T-helper 22 cell (primary cell): ENCODE measurements around the gene TAS2R19.
"Not testable (repeated sequence)": the region's sequence is repeated elsewhere in the genome, so short reads cannot be mapped to it uniquely, and the experiment has no call there.

Experiments used
- DNase-seq: peaks from one replicate; pipeline ENCODE4 v3.0.0-alpha.2; 2020; ENCODE audit warnings: low read depth

The TAS2R19 gene

GRCh38 chr12:11022520-11022919, at the start of gene TAS2R19:
TAS2R19 (minus strand) TSS chr12:11022620; CDS start chr12:11022571, 49 bp downstream.
- DNase-seq = no peak

- no peak for DNase-seq
Measured at GRCh38 chr12:11071414-11071813, 49.0 kb upstream of the TAS2R19 start.

GRCh38 chr12:11070999-11071398, 48.6 kb upstream of the TAS2R19 start:
- DNase-seq = no peak

GRCh38 chr12:11069854-11070365, 47.5 kb upstream of the TAS2R19 start:
- DNase-seq = no peak

GRCh38 chr12:11067514-11067913, 45.1 kb upstream of the TAS2R19 start:
- DNase-seq = no peak

GRCh38 chr12:11062194-11062593, 39.8 kb upstream of the TAS2R19 start, which contains the start of gene TAS2R46:
TAS2R46 (minus strand) TSS chr12:11062294; CDS start chr12:11062294, 0 bp downstream.
- DNase-seq = not testable (repeated sequence)

GRCh38 chr12:11059784-11060183, 37.4 kb upstream of the TAS2R19 start:
- DNase-seq = no peak

- DNase-seq = no peak
Measured at GRCh38 chr12:11059041-11059440, 36.6 kb upstream of the TAS2R19 start.

- DNase-seq = no peak
Measured at GRCh38 chr12:11055306-11055705, 32.9 kb upstream of the TAS2R19 start.

- not testable (repeated sequence) for DNase-seq
Measured at GRCh38 chr12:11049806-11050531, 27.5 kb upstream of the TAS2R19 start.

- not testable (repeated sequence) for DNase-seq
Measured at GRCh38 chr12:11041366-11041765, 18.9 kb upstream of the TAS2R19 start.

- DNase-seq = no peak
Measured at GRCh38 chr12:11040162-11040561, 17.7 kb upstream of the TAS2R19 start.

GRCh38 chr12:11039171-11039570, 16.8 kb upstream of the TAS2R19 start:
- no peak for DNase-seq

GRCh38 chr12:11033959-11034358, 11.5 kb upstream of the TAS2R19 start:
- DNase-seq = not testable (repeated sequence)

GRCh38 chr12:11031307-11031706, 8.9 kb upstream of the TAS2R19 start, which contains the start of gene TAS2R31:
TAS2R31 (minus strand) TSS chr12:11031407; CDS start chr12:11031335, 72 bp downstream.
- DNase-seq = no peak

- DNase-seq = no peak
Measured at GRCh38 chr12:11026118-11026517, 3.7 kb upstream of the TAS2R19 start.

GRCh38 chr12:11023387-11023786, 967 bp upstream of the TAS2R19 start:
- no peak for DNase-seq

GRCh38 chr12:11016937-11017336, 5.5 kb downstream of the TAS2R19 start:
- DNase-seq = no peak

GRCh38 chr12:11015775-11016430, 6.5 kb downstream of the TAS2R19 start:
- DNase-seq = no peak

- no peak for DNase-seq
Measured at GRCh38 chr12:11014234-11014633, 8.2 kb downstream of the TAS2R19 start.

- DNase-seq = no peak
Measured at GRCh38 chr12:11007608-11008007, 14.8 kb downstream of the TAS2R19 start.

- DNase-seq = no peak
Measured at GRCh38 chr12:10998204-10998603, 24.2 kb downstream of the TAS2R19 start, which contains the start of gene TAS2R20. TAS2R20 (minus strand) TSS chr12:10998304; CDS start chr12:10997875, 429 bp downstream.

GRCh38 chr12:10994307-10994706, 28.1 kb downstream of the TAS2R19 start:
- DNase-seq = no peak
